ENCODE data around the gene SPSB1.

Gene SPSB1

GRCh38 chr1:9309991-9310390 is 17.3 kb downstream of the SPSB1 start:
- H3K36me3 ChIP-seq (ENCODE audit: control insufficient read depth in 2 of 2, insufficient read depth in 1 of 2, low read length in 2 of 2): no peaks in the 10 kb centered on the region
- peaks cover 9% of the 10 kb centered on the region for H3K4me1 ChIP-seq (ENCODE audit: control insufficient read depth, insufficient read depth, low read length)
- POLR2A ChIA-PET: no interaction called here
- CTCF ChIA-PET: interaction anchor here (0.6 to 1.2 kb wide), 2 partner anchors 11 to 20 kb away, joined by 3 read pairs; no protein-coding TSS in a partner anchor
- H3K4me3 ChIP-seq (ENCODE audit: low read depth, low read length): no peak overlapping the region
- no peaks in the 10 kb centered on the region for H3K9me3 ChIP-seq (ENCODE audit: control insufficient read depth, insufficient read depth, low read depth, low read length)
- H3K27ac ChIP-seq (ENCODE audit: extremely low read depth, low read depth, low read length): no peak overlapping the region
- TF ChIP-seq ZNF157 (tag by site-specific recombination; IDR thresholded peaks at IDR 0.05): no peak
- no peak for TF ChIP-seq BCL11B (tag by site-specific recombination; IDR thresholded peaks at IDR 0.05; ENCODE audit: low read depth)
- TF ChIP-seq ZNF530 (tag by site-specific recombination; IDR thresholded peaks at IDR 0.05; ENCODE audit: low read depth): no peak
- TF ChIP-seq PRDM2 (tag by site-specific recombination; IDR thresholded peaks at IDR 0.05; ENCODE audit: borderline replicate concordance): no peak
- no peak for TF ChIP-seq ZNF239 (tag by site-specific recombination; IDR thresholded peaks at IDR 0.05)
- TF ChIP-seq ZNF2 (tag by site-specific recombination; IDR thresholded peaks at IDR 0.05): no peak
- no peak for TF ChIP-seq ZNF174 (tag by site-specific recombination; IDR thresholded peaks at IDR 0.05)
- no peak for TF ChIP-seq SALL2 (tag by site-specific recombination; IDR thresholded peaks at IDR 0.05; ENCODE audit: borderline replicate concordance)
- TF ChIP-seq KLF10 (tag by site-specific recombination; IDR thresholded peaks at IDR 0.05): no peak
- TF ChIP-seq INSM2 (tag by site-specific recombination; IDR thresholded peaks at IDR 0.05): no peak
- TF ChIP-seq ZNF626 (tag by site-specific recombination; IDR thresholded peaks at IDR 0.05): no peak
- TF ChIP-seq ZNF112 (tag by site-specific recombination; IDR thresholded peaks at IDR 0.05): no peak
- no peak for TF ChIP-seq ZNF221 (tag by site-specific recombination; IDR thresholded peaks at IDR 0.05; ENCODE audit: borderline replicate concordance)
- TF ChIP-seq ZNF544 (tag by site-specific recombination; IDR thresholded peaks at IDR 0.05): no peak
- no peak for TF ChIP-seq ZNF692 (tag by site-specific recombination; IDR thresholded peaks at IDR 0.05)
- no peak for TF ChIP-seq GLIS1 (tag by site-specific recombination; IDR thresholded peaks at IDR 0.05)
- no peak for TF ChIP-seq ZNF560 (tag by site-specific recombination; IDR thresholded peaks at IDR 0.05; ENCODE audit: borderline replicate concordance)
- no peak for TF ChIP-seq HOXC10 (CRISPR knock-in tag; IDR thresholded peaks at IDR 0.05)
- no peak for TF ChIP-seq ZNF354C (tag by site-specific recombination; IDR thresholded peaks at IDR 0.05; ENCODE audit: borderline replicate concordance, low read depth)
- no peak for TF ChIP-seq ZNF843 (tag by site-specific recombination; IDR thresholded peaks at IDR 0.05)
